T-helper 2 cell treated with Interferon-gamma antibody and Interleukin-4, amounts not matched to agents 5 μg/mL and 100 μg/mL, for 36 hours (primary cell): Measurements from ENCODE around the gene RNF17.
"Not testable (repeated sequence)": the region's sequence is repeated elsewhere in the genome, so short reads cannot be mapped to it uniquely, and the experiment has no call there.

Source experiments
- DNase-seq: peaks from one replicate; pipeline ENCODE4 v3.0.0; 2021; ENCODE audit warnings: low spot score
- H3K27ac Mint-ChIP-seq: one replicate; pipeline ENCODE4 v1.8.0; 2021; ENCODE audit warnings: mild to moderate bottlenecking, mixed read lengths
- H3K27me3 Mint-ChIP-seq: one replicate; pipeline ENCODE4 v1.8.0; 2021; ENCODE audit warnings: low read depth, mixed read lengths
- H3K36me3 Mint-ChIP-seq: one replicate; pipeline ENCODE4 v1.8.0; 2021; ENCODE audit warnings: low read depth, mixed read lengths
- H3K4me1 Mint-ChIP-seq: one replicate; pipeline ENCODE4 v1.8.0; 2021; ENCODE audit warnings: low read depth, mixed read lengths
- H3K4me3 Mint-ChIP-seq: one replicate; pipeline ENCODE4 v1.8.0; 2022; ENCODE audit warnings: mild to moderate bottlenecking, moderate library complexity, mixed read lengths
- H3K9me3 Mint-ChIP-seq: one replicate; pipeline ENCODE4 v1.8.0; 2021; ENCODE audit warnings: mixed read lengths

Gene RNF17

GRCh38 chr13:24763596-24764275 is at the start of gene RNF17:
Gene RNF17 (plus strand): TSS chr13:24764169. CDS start chr13:24764204, 35 bp downstream.
- no peaks in the 10 kb centered on the region for H3K9me3 Mint-ChIP-seq
- H3K4me3 Mint-ChIP-seq: no peak within 1 kb of the TSS
- no peak within 1 kb of the TSS for H3K27ac Mint-ChIP-seq

DNA sequence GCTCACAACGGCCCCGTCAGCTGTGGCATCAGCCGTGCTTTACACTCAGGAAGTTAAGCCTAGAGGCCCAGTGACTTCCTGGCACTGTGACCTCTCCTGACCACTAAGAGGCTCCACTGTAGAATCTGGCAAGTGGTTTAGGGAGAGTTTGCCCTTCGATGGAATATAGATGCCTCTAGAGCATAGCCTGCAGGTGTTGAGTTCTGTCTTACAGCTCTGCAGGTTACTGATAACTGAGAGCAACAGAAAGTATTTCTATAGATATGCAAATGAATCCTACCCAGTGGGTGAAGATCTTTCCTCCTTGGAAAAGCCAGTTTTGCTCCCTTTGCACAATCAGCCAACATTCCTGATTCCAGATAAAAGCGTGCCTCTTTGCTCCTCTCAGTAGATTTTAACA is 48.0 kb upstream of the RNF17 start:
- no peak for DNase-seq
- H3K4me3 Mint-ChIP-seq: no peak overlapping the region
- peaks cover 9% of the 10 kb centered on the region for H3K27me3 Mint-ChIP-seq
- no peak overlapping the region for H3K27ac Mint-ChIP-seq
- H3K36me3 Mint-ChIP-seq: no peaks in the 10 kb centered on the region
- H3K9me3 Mint-ChIP-seq: no peaks in the 10 kb centered on the region
- H3K4me1 Mint-ChIP-seq: peaks cover 8% of the 10 kb centered on the region

More at GRCh38 chr13:24763596-24764275, at the start of gene RNF17:
- Mint-ChIP-seq H3K27me3 (peaks cover 13% of the 10 kb centered on the region), H3K4me1 (no peaks in the 10 kb centered on the region), H3K36me3 (no peaks in the 10 kb centered on the region)
- no peak for DNase-seq

DNA sequence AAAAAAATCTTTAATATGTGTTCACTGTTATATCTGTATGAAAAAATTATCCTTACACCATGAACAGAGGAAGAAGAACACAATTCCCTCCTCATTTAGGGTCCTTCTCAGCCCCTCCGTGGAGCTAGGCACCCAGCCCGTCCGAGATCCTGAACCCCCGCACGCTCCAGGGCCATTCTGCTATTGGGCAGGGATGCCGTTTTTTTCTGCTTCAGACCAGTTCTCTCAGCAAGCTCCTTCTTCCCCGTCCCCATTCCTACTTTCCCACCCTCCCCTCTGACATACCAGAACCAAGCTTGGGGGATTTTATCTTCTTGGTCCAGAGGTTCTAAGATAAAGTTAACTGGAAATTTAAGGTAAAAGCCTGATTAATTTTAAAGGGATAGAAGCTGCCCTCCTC is 47.5 kb upstream of the RNF17 start:
- H3K9me3 Mint-ChIP-seq: no peaks in the 10 kb centered on the region
- no peak overlapping the region for H3K27ac Mint-ChIP-seq
- H3K4me1 Mint-ChIP-seq: peaks cover 7% of the 10 kb centered on the region
- H3K4me3 Mint-ChIP-seq: no peak overlapping the region
- H3K27me3 Mint-ChIP-seq: peaks cover 9% of the 10 kb centered on the region
- no peaks in the 10 kb centered on the region for H3K36me3 Mint-ChIP-seq
- DNase-seq: no peak

- no peaks in the 10 kb centered on the region for H3K9me3 Mint-ChIP-seq
- H3K36me3 Mint-ChIP-seq: no peaks in the 10 kb centered on the region
- H3K27me3 Mint-ChIP-seq: peaks cover 9% of the 10 kb centered on the region
- DNase-seq: no peak
- peaks cover 7% of the 10 kb centered on the region for H3K4me1 Mint-ChIP-seq
- H3K4me3 Mint-ChIP-seq: no peak overlapping the region
- no peak overlapping the region for H3K27ac Mint-ChIP-seq
Measured at GRCh38 chr13:24717217-24717616, 46.8 kb upstream of the RNF17 start.

DNA sequence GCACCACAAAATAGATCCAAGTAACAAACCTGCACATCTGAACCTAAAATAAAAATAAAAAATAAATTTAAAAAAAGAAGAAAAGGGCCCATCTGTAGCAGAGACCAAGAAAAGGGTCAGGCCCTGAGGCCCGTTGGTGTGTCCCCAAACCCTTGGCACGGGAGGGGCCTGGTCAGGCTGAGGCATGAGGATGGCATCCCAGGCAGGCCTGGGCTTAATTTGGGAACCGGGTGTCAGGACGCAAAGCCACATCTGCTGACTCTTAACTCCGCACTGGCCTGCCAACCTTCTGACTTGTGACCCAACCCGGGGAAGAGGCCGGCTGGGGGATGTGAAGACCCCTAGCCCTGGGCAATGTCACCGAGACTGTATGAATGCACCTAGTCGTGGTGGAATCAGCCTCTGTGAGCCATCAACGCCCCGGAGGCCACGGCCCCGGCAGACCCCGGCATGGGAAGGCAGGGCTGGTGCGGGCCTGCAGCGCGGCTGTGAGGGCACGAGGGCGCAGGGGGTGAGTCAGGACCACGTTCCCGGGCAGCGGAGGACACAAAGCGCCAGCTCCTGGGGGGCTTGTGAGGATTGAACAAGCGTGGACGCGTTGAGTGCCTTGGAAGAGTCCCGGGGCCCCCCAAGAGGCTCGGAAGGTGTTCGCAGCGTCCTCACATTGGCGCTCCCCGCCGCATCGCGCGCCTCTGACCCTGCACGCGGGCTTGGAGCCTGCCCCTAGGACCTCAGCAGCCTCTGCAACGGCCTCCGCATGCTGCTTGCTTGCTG is 45.6 kb upstream of the RNF17 start:
- H3K9me3 Mint-ChIP-seq: no peaks in the 10 kb centered on the region
- no peak overlapping the region for H3K4me3 Mint-ChIP-seq
- peaks cover 4% of the 10 kb centered on the region for H3K4me1 Mint-ChIP-seq
- peaks cover 7% of the 10 kb centered on the region for H3K27me3 Mint-ChIP-seq
- no peaks in the 10 kb centered on the region for H3K36me3 Mint-ChIP-seq
- DNase-seq: no peak
- no peak overlapping the region for H3K27ac Mint-ChIP-seq

GRCh38 chr13:24719139-24719538 is 44.8 kb upstream of the RNF17 start:
- Mint-ChIP-seq H3K27me3 (peaks cover 9% of the 10 kb centered on the region), H3K36me3 (no peaks in the 10 kb centered on the region), H3K27ac (no peak overlapping the region), H3K9me3 (no peaks in the 10 kb centered on the region), H3K4me1 (peaks cover 4% of the 10 kb centered on the region), H3K4me3 (no peak overlapping the region)
- DNase-seq: no peak

DNA sequence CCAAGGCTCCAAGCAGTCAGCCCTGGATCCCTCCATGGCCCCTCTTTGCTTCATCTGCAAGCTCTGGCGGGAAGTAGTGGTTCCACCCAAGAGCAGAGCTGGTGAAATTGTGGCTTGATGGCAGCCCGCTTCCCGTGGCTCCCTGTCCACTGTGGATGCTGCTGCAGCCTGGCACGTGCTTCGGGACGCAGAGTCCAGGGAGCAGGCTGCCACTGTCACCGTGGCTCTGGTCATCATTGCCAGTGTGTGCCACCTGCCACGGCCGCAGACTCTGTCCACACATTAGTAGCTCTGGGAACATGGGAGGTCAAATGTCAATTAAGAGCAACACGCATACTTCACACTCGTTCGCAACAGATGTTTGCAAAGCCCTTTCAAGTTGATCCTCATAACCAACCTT is 40.8 kb upstream of the RNF17 start:
- no peak overlapping the region for H3K27ac Mint-ChIP-seq
- H3K27me3 Mint-ChIP-seq: peaks cover 11% of the 10 kb centered on the region
- H3K9me3 Mint-ChIP-seq: no peaks in the 10 kb centered on the region
- H3K4me3 Mint-ChIP-seq: no peak overlapping the region
- no peak for DNase-seq
- H3K36me3 Mint-ChIP-seq: no peaks in the 10 kb centered on the region
- peaks cover 5% of the 10 kb centered on the region for H3K4me1 Mint-ChIP-seq

- Mint-ChIP-seq H3K4me1 (peaks cover 5% of the 10 kb centered on the region), H3K4me3 (no peak overlapping the region), H3K27me3 (peaks cover 16% of the 10 kb centered on the region), H3K9me3 (no peaks in the 10 kb centered on the region), H3K36me3 (no peaks in the 10 kb centered on the region), H3K27ac (no peak overlapping the region)
- no peak for DNase-seq
Measured at GRCh38 chr13:24724714-24725113, 39.3 kb upstream of the RNF17 start.

GRCh38 chr13:24725379-24725778 is 38.6 kb upstream of the RNF17 start:
- Mint-ChIP-seq H3K27ac (no peak overlapping the region), H3K4me3 (no peak overlapping the region), H3K36me3 (no peaks in the 10 kb centered on the region), H3K27me3 (peaks cover 13% of the 10 kb centered on the region), H3K9me3 (no peaks in the 10 kb centered on the region), H3K4me1 (peaks cover 5% of the 10 kb centered on the region)
- no peak for DNase-seq

- H3K4me1 Mint-ChIP-seq: peaks cover 5% of the 10 kb centered on the region
- peak; percentile 59 for DNase-seq
- peaks cover 21% of the 10 kb centered on the region for H3K27me3 Mint-ChIP-seq
- H3K9me3 Mint-ChIP-seq: no peaks in the 10 kb centered on the region
- no peaks in the 10 kb centered on the region for H3K36me3 Mint-ChIP-seq
- H3K4me3 Mint-ChIP-seq: no peak overlapping the region
- H3K27ac Mint-ChIP-seq: no peak overlapping the region
Measured at GRCh38 chr13:24727731-24728601, 36.0 kb upstream of the RNF17 start.

DNA sequence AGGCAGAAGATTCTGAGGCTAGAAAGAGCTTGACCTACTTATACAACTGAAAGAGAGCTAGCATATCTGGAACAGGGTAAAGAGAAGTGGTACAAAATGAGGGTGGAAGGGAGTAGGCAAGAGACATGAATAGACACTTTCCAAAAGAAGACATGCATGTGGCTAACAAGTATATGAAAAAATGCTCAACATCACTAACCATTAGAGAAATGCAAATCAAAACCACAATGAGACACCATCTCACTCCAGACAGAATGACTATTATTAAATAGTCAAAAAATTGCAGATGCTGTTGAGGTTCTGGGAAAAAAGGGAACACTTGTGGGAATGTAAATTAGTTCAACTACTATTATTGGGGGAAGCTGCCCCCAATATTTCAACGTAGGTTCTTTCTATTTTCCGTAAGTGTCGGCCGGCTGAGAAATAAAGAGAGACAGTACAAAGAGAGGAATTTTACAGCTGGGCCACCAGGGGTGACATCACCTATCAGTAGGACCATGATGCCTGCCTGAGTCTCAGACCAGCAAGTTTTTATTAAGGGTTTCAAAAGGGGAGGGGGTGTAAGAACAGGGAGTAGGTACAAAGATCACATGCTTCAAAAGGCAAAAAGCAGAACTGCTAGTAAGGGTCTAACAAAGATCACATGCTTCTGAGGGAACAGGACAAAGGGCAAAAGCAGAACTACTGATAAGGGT is 32.9 kb upstream of the RNF17 start:
- H3K4me1 Mint-ChIP-seq, H3K9me3 Mint-ChIP-seq, DNase-seq, H3K4me3 Mint-ChIP-seq, H3K27ac Mint-ChIP-seq, H3K36me3 Mint-ChIP-seq: not testable (repeated sequence)
- H3K27me3 Mint-ChIP-seq: peaks cover 15% of the 10 kb centered on the region

GRCh38 chr13:24734950-24735349 is 29.0 kb upstream of the RNF17 start:
- DNase-seq: no peak
- no peaks in the 10 kb centered on the region for H3K4me1 Mint-ChIP-seq

GRCh38 chr13:24737042-24737441 is 26.9 kb upstream of the RNF17 start:
- H3K27ac Mint-ChIP-seq: no peak overlapping the region
- H3K4me1 Mint-ChIP-seq: no peaks in the 10 kb centered on the region
- no peak for DNase-seq
- H3K36me3 Mint-ChIP-seq: no peaks in the 10 kb centered on the region
- H3K9me3 Mint-ChIP-seq: no peaks in the 10 kb centered on the region
- H3K4me3 Mint-ChIP-seq: no peak overlapping the region
- no peaks in the 10 kb centered on the region for H3K27me3 Mint-ChIP-seq

More at GRCh38 chr13:24734950-24735349, 29.0 kb upstream of the RNF17 start:
- Mint-ChIP-seq H3K27ac (no peak overlapping the region), H3K27me3 (peaks cover 10% of the 10 kb centered on the region), H3K36me3 (no peaks in the 10 kb centered on the region), H3K4me3 (no peak overlapping the region), H3K9me3 (no peaks in the 10 kb centered on the region)
